ENCODE measurements around the gene PRPF40A. TPM values are rescaled to one million over a fixed set of nuclear protein-coding genes. Genes with fewer than 3 reads are reported as not detected.
"Not testable (repeated sequence)": the region's sequence is repeated elsewhere in the genome, so short reads cannot be mapped to it uniquely, and the experiment has no call there.

The PRPF40A gene
- total RNA-seq, 1 donor from 2014 or later, result 131 TPM

- no peak overlapping the region for H3K27ac ChIP-seq (ENCODE audit: low read depth, low read length)
- H3K4me3 ChIP-seq (ENCODE audit: insufficient read depth, low read depth, low read length), result no peak overlapping the region
- H3K27me3 ChIP-seq (ENCODE audit: insufficient read depth, low read length), result no peaks in the 10 kb centered on the region
- no peaks in the 10 kb centered on the region for H3K9me3 ChIP-seq (ENCODE audit: insufficient read depth, low read depth, low read length)
- Mint-ChIP-seq H3K9me3 (ENCODE audit: unreplicated experiment) (no peaks in the 10 kb centered on the region), H3K36me3 (ENCODE audit: low read depth, unreplicated experiment) (no peaks in the 10 kb centered on the region), H3K27ac (ENCODE audit: unreplicated experiment) (no peak overlapping the region), H3K4me3 (ENCODE audit: unreplicated experiment) (no peak overlapping the region), H3K4me1 (ENCODE audit: low read depth, unreplicated experiment) (no peaks in the 10 kb centered on the region), H3K27me3 (ENCODE audit: low read depth, unreplicated experiment) (no peaks in the 10 kb centered on the region)
- TF ChIP-seq CTCF (IDR thresholded peaks at IDR 0.05; ENCODE audit: insufficient read depth, low read depth, low read length), result no peak
- no peak for TF ChIP-seq EZH2 (IDR thresholded peaks at IDR 0.05; ENCODE audit: insufficient read depth, low read length)
- FAIRE-seq (no peak), DNase-seq (ENCODE audit: low read depth) (no peak)
- no peak overlapping the region for H3K4me2 ChIP-seq (ENCODE audit: low read length)
- H3K9ac ChIP-seq (ENCODE audit: low read length), result no peak overlapping the region
- H3K4me1 ChIP-seq (ENCODE audit: insufficient read depth, low read length), result no peaks in the 10 kb centered on the region
- no peaks in the 10 kb centered on the region for H3K36me3 ChIP-seq (ENCODE audit: insufficient read depth, low read length)
- peaks cover 9% of the 10 kb centered on the region for H4K20me1 ChIP-seq (ENCODE audit: insufficient read depth, low read length)
- no peak overlapping the region for H2AFZ ChIP-seq (ENCODE audit: low read depth, low read length)
- peaks cover 39% of the 10 kb centered on the region for H3K79me2 ChIP-seq (ENCODE audit: insufficient read depth, low read length)
These were observed 12.6 kb upstream of the PRPF40A start for GRCh38 chr2:152729844-152730243.

- Histone ChIP-seq H3K9me3 (ENCODE audit: insufficient read depth, low read depth, low read length) (no peaks in the 10 kb centered on the region), H3K27ac (ENCODE audit: low read depth, low read length) (no peak overlapping the region), H3K4me2 (ENCODE audit: low read length) (no peak overlapping the region), H3K36me3 (ENCODE audit: insufficient read depth, low read length) (peaks cover 3% of the 10 kb centered on the region), H3K27me3 (ENCODE audit: insufficient read depth, low read length) (no peaks in the 10 kb centered on the region), H3K79me2 (ENCODE audit: insufficient read depth, low read length) (peaks cover 74% of the 10 kb centered on the region), H3K4me3 (ENCODE audit: insufficient read depth, low read depth, low read length) (no peak overlapping the region), H3K4me1 (ENCODE audit: insufficient read depth, low read length) (peaks cover 8% of the 10 kb centered on the region), H2AFZ (ENCODE audit: low read depth, low read length) (no peak overlapping the region), H4K20me1 (ENCODE audit: insufficient read depth, low read length) (peaks cover 16% of the 10 kb centered on the region), H3K9ac (ENCODE audit: low read length) (no peak overlapping the region)
- no peaks in the 10 kb centered on the region for H3K9me3 Mint-ChIP-seq (ENCODE audit: unreplicated experiment)
- TF ChIP-seq EZH2 (IDR thresholded peaks at IDR 0.05; ENCODE audit: insufficient read depth, low read length), result no peak
- no peak for TF ChIP-seq CTCF (IDR thresholded peaks at IDR 0.05; ENCODE audit: insufficient read depth, low read depth, low read length)
- H3K27me3 Mint-ChIP-seq (ENCODE audit: low read depth, unreplicated experiment), result no peaks in the 10 kb centered on the region
- H3K4me1 Mint-ChIP-seq (ENCODE audit: low read depth, unreplicated experiment), result peaks cover 10% of the 10 kb centered on the region
- no peak overlapping the region for H3K4me3 Mint-ChIP-seq (ENCODE audit: unreplicated experiment)
- H3K27ac Mint-ChIP-seq (ENCODE audit: unreplicated experiment), result no peak overlapping the region
- DNase-seq (ENCODE audit: low read depth), result no peak
- FAIRE-seq, result no peak
- H3K36me3 Mint-ChIP-seq (ENCODE audit: low read depth, unreplicated experiment), result no peaks in the 10 kb centered on the region
These were observed 6.7 kb upstream of the PRPF40A start for GRCh38 chr2:152723918-152724317.

- DNase-seq (ENCODE audit: low read depth); FAIRE-seq: not testable (repeated sequence)
These were observed 5.4 kb upstream of the PRPF40A start for GRCh38 chr2:152722639-152723038.

More at GRCh38 chr2:152722639-152723038, 5.4 kb upstream of the PRPF40A start:
- not testable (repeated sequence) for H2AFZ ChIP-seq (ENCODE audit: low read depth, low read length); H3K27me3 ChIP-seq (ENCODE audit: insufficient read depth, low read length); H3K9me3 ChIP-seq (ENCODE audit: insufficient read depth, low read depth, low read length); H3K4me3 ChIP-seq (ENCODE audit: insufficient read depth, low read depth, low read length); H3K4me1 Mint-ChIP-seq (ENCODE audit: low read depth, unreplicated experiment); H3K27ac Mint-ChIP-seq (ENCODE audit: unreplicated experiment); H3K27ac ChIP-seq (ENCODE audit: low read depth, low read length); H3K36me3 ChIP-seq (ENCODE audit: insufficient read depth, low read length); H3K9me3 Mint-ChIP-seq (ENCODE audit: unreplicated experiment); H3K4me2 ChIP-seq (ENCODE audit: low read length); H3K4me3 Mint-ChIP-seq (ENCODE audit: unreplicated experiment); H3K9ac ChIP-seq (ENCODE audit: low read length); H3K36me3 Mint-ChIP-seq (ENCODE audit: low read depth, unreplicated experiment); H3K4me1 ChIP-seq (ENCODE audit: insufficient read depth, low read length); H3K27me3 Mint-ChIP-seq (ENCODE audit: low read depth, unreplicated experiment)
- H4K20me1 ChIP-seq (ENCODE audit: insufficient read depth, low read length), result peaks cover 15% of the 10 kb centered on the region
- peaks cover 71% of the 10 kb centered on the region for H3K79me2 ChIP-seq (ENCODE audit: insufficient read depth, low read length)

Measured in astrocyte (in vitro differentiated cells and primary cell).